Keratinocyte (primary cell): ENCODE data around the gene SETBP1. TPM values are rescaled to one million over a fixed set of nuclear protein-coding genes. Genes with fewer than 3 reads are reported as not detected.
A peak's percentile ranks its signal among the peaks of the same experiment; 100 is the strongest.

Source experiments
- DNase-seq: peaks from one replicate; pipeline ENCODE4 v3.0.0-alpha.2; 2011; ENCODE audit warnings: low read depth, missing footprints, low spot score
- FAIRE-seq: peaks from 2 replicates; lab custom pipeline; 2011; peaks lifted over from hg19 to GRCh38; lab: Jason Lieb, UNC
- H2AFZ ChIP-seq: 2 replicates; pipeline ENCODE4 v1.6.0; 2012; ENCODE audit warnings: low read length, control low read depth, inconsistent platforms; ENCODE audit not compliant: control insufficient read depth
- H3K27ac ChIP-seq: 2 replicates; pipeline ENCODE4 v1.5.1; 2011; ENCODE audit warnings: low read length; ENCODE audit not compliant: control insufficient read depth, insufficient read depth
- H3K27me3 ChIP-seq: 3 replicates; pipeline ENCODE4 v1.6.0; 2011; ENCODE audit warnings: low read length; ENCODE audit not compliant: control insufficient read depth, insufficient read depth; ENCODE audit errors: extremely low read depth
- H3K36me3 ChIP-seq, 2 experiments: 2 replicates in 1 of 2; 3 replicates in 1 of 2; pipeline ENCODE4 v1.5.1; 2011; ENCODE audit warnings: low read length in 2 of 2, mild to moderate bottlenecking in 1 of 2; ENCODE audit not compliant: control insufficient read depth in 2 of 2, insufficient read depth in 2 of 2; ENCODE audit errors: extremely low read depth in 1 of 2
- H3K4me1 ChIP-seq: 3 replicates; pipeline ENCODE4 v1.5.1; 2011; ENCODE audit warnings: low read length; ENCODE audit not compliant: control insufficient read depth, insufficient read depth; ENCODE audit errors: extremely low read depth
- H3K4me2 ChIP-seq: 3 replicates; pipeline ENCODE4 v1.6.0; 2011; ENCODE audit warnings: low read depth, low read length; ENCODE audit not compliant: control insufficient read depth, insufficient read depth; ENCODE audit errors: extremely low read depth
- H3K4me3 ChIP-seq, 3 experiments: fragments of 200-600 bp in 1 of 3; sonication (generic) in 1 of 3; 2 replicates in 2 of 3; 3 replicates in 1 of 3; pipeline ENCODE4 v1.5.1; 2011 to 2016; ENCODE audit warnings: low read length in 3 of 3, mild to moderate bottlenecking in 3 of 3, control low read depth in 2 of 3, inconsistent platforms in 1 of 3, low read depth in 1 of 3, mixed read lengths in 1 of 3, mixed run types in 1 of 3, moderate library complexity in 1 of 3; ENCODE audit not compliant: control insufficient read depth in 2 of 3, insufficient read depth in 2 of 3; ENCODE audit errors: extremely low read depth in 1 of 3
- H3K79me2 ChIP-seq: 2 replicates; pipeline ENCODE4 v1.6.0; 2012; ENCODE audit warnings: low read length; ENCODE audit not compliant: control insufficient read depth, insufficient read depth
- H3K9ac ChIP-seq: 3 replicates; pipeline ENCODE4 v1.6.0; 2011; ENCODE audit warnings: low read length; ENCODE audit not compliant: control insufficient read depth, insufficient read depth; ENCODE audit errors: extremely low read depth
- H3K9me1 ChIP-seq: 3 replicates; pipeline ENCODE4 v1.6.0; 2011; ENCODE audit warnings: low read length; ENCODE audit not compliant: control insufficient read depth, insufficient read depth; ENCODE audit errors: extremely low read depth
- H3K9me3 ChIP-seq: 2 replicates; pipeline ENCODE4 v1.5.1; 2012; ENCODE audit warnings: low read depth, low read length; ENCODE audit not compliant: control insufficient read depth
- H4K20me1 ChIP-seq: 3 replicates; pipeline ENCODE4 v1.6.0; 2011; ENCODE audit warnings: low read length; ENCODE audit not compliant: control insufficient read depth, insufficient read depth; ENCODE audit errors: extremely low read depth
- EZH2 ChIP-seq: IDR thresholded peaks from one replicate; pipeline ENCODE4 v1.6.1; 2012; ENCODE audit warnings: inconsistent platforms, mild to moderate bottlenecking, low read length, moderate library complexity
- dilution Hi-C: fragments of 300-500 bp; cut with MboI; formaldehyde crosslinking; loops from one replicate; pipeline ENCODE4 v1.7.0; 2020; ENCODE audit warnings: low sequenced_read_pairs; ENCODE audit not compliant: extremely low pct_ligation_motif_present
- polyA plus RNA-seq, 5 experiments: library from polyadenylated mRNA; depleted of rRNA in 3 of 5; stranded (reverse) in 3 of 5; stranded (forward) in 1 of 5; unstranded in 1 of 5; fragments of >200 nt; gene quantifications; 1 replicate in 1 of 5; 2 replicates in 3 of 5; 3 replicates in 1 of 5; pipeline versions ENCODE4 v1.2.1 to v1.2.3, GENCODE V29; 2011 to 2012; ENCODE audit warnings: missing spikeins in 2 of 5, low read depth in 1 of 5, low replicate concordance in 1 of 5
- TF ChIP-seq, protein P1 (sequence below), 3 experiments: IDR thresholded peaks in 1 of 3; conservative IDR thresholded peaks in 1 of 3; optimal IDR thresholded peaks in 1 of 3; 2 replicates in 2 of 3; 3 replicates in 1 of 3; pipeline versions ENCODE3 to v1.5.1; 2011; ENCODE audit warnings: low read length in 3 of 3, mild to moderate bottlenecking in 3 of 3, moderate library complexity in 2 of 3, control low read depth in 1 of 3, inconsistent platforms in 1 of 3; ENCODE audit not compliant: insufficient read depth in 2 of 3; ENCODE audit errors: extremely low read depth in 1 of 3

SETBP1 gene
- polyA plus RNA-seq, 1 donor (not counting 4 experiments of a cell fraction or from before 2014, with no cell fraction given): 3.3 TPM

DNA sequence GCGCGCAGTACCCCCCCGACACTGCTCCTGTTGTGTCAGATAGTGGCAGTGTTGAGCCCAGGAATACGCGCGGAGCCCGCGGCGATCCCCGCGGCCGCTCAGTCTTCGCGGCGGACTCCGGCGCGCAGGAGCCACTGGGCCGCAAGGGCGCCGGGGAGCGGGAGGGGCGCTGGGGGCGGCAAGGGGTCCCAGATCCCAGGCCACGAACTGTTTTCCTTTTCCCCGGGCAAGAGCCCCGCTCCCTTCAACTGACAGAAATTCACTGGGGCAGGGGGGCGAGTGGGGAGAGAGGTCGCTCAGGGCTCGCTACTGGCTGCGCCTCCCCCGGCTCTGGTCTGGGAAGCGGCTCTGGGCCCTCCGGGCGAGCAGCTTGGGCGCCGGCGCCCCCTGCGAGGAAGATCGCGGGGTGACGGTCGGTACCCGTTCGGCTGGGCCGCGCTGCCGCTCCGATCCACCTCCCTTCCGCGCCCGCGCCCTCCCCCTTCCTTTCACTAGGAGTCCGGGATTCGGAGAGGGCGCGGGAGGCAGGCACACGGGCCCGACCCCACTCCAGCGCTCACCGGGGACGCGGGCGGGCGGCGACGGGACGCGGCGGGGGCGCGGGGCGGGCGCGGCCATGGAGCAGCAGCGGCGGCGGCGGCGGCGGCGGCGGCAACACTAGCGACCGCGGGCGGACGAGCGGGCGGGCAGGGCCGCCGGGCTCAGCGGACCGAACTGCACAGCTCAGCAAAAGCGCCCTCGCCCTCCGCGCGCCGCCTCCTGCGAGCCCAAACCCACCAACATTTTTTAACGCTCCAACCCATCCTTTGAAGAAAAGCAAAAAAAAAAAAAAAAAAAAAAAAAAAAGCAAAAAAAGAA lies 1.4 kb upstream of the SETBP1 start:
- DNase-seq (no peak), FAIRE-seq (no peak)
- dilution Hi-C loops: no loop called here
- Histone ChIP-seq H2AFZ (peak overlapping the region; percentile 62), H3K79me2 (peaks cover 19% of the 10 kb centered on the region), H3K27me3 (no peaks in the 10 kb centered on the region), H3K36me3 (no peaks in the 10 kb centered on the region), H3K4me3 (peak overlapping the region; percentile 77 to 83 (median 82)), H3K4me1 (peaks cover 22% of the 10 kb centered on the region), H4K20me1 (no peaks in the 10 kb centered on the region), H3K4me2 (peak overlapping the region; percentile 76), H3K27ac (peak overlapping the region; percentile 81), H3K9me1 (no peaks in the 10 kb centered on the region), H3K9ac (peak overlapping the region; percentile 90), H3K9me3 (no peaks in the 10 kb centered on the region)
- TF ChIP-seq, protein P1, sequence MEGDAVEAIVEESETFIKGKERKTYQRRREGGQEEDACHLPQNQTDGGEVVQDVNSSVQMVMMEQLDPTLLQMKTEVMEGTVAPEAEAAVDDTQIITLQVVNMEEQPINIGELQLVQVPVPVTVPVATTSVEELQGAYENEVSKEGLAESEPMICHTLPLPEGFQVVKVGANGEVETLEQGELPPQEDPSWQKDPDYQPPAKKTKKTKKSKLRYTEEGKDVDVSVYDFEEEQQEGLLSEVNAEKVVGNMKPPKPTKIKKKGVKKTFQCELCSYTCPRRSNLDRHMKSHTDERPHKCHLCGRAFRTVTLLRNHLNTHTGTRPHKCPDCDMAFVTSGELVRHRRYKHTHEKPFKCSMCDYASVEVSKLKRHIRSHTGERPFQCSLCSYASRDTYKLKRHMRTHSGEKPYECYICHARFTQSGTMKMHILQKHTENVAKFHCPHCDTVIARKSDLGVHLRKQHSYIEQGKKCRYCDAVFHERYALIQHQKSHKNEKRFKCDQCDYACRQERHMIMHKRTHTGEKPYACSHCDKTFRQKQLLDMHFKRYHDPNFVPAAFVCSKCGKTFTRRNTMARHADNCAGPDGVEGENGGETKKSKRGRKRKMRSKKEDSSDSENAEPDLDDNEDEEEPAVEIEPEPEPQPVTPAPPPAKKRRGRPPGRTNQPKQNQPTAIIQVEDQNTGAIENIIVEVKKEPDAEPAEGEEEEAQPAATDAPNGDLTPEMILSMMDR (optimal IDR thresholded peaks at IDR 0.05 in 1 of 3, IDR thresholded peaks at IDR 0.05 in 1 of 3, conservative IDR thresholded peaks at IDR 0.05 in 1 of 3; ENCODE audit: extremely low read depth in 1 of 3, insufficient read depth in 2 of 3, low read length in 3 of 3): peak; percentile 43 to 84 (median 61)
- no peak for TF ChIP-seq EZH2

- H3K4me1 ChIP-seq: peaks cover 22% of the 10 kb centered on the region
- H4K20me1 ChIP-seq: no peaks in the 10 kb centered on the region
- H3K4me2 ChIP-seq: no peak overlapping the region
- no peaks in the 10 kb centered on the region for H3K9me1 ChIP-seq
- TF ChIP-seq, protein P1 (optimal IDR thresholded peaks at IDR 0.05 in 1 of 3, IDR thresholded peaks at IDR 0.05 in 1 of 3, conservative IDR thresholded peaks at IDR 0.05 in 1 of 3; ENCODE audit: extremely low read depth in 1 of 3, insufficient read depth in 2 of 3, low read length in 3 of 3): no peak
- TF ChIP-seq EZH2: no peak
- no peaks in the 10 kb centered on the region for H3K9me3 ChIP-seq
- FAIRE-seq (no peak), DNase-seq (no peak)
- dilution Hi-C loops: no loop called here
- peak overlapping the region; percentile 56 to 82 (median 67) for H3K4me3 ChIP-seq
- no peaks in the 10 kb centered on the region for H3K36me3 ChIP-seq
- H2AFZ ChIP-seq: no peak overlapping the region
- H3K27me3 ChIP-seq: no peaks in the 10 kb centered on the region
- H3K79me2 ChIP-seq: peaks cover 21% of the 10 kb centered on the region
- H3K27ac ChIP-seq: peak overlapping the region; percentile 61
- peak overlapping the region; percentile 90 for H3K9ac ChIP-seq
Observed at GRCh38 chr18:44679914-44680272, 795 bp upstream of the SETBP1 start.
